ENCODE measurements around the gene NEK6. TPM values are rescaled to one million over a fixed set of nuclear protein-coding genes. Genes with fewer than 3 reads are reported as not detected.

The NEK6 gene
- total RNA-seq, 1 donor from 2014 or later = 24.4 TPM

GRCh38 chr9:124292696-124293593 lies 35.2 kb downstream of the NEK6 start:
- DNase-seq (ENCODE audit: low spot score, unreplicated experiment) = no peak
- Mint-ChIP-seq H3K36me3 (ENCODE audit: insufficient read depth) (no peaks in the 10 kb centered on the region), H3K4me1 (ENCODE audit: low read depth) (no peaks in the 10 kb centered on the region), H3K27me3 (no peaks in the 10 kb centered on the region), H3K27ac (no peak overlapping the region), H3K4me3 (ENCODE audit: low read depth) (no peak overlapping the region), H3K9me3 (ENCODE audit: low read depth) (no peaks in the 10 kb centered on the region)
- TF ChIP-seq CTCF (IDR thresholded peaks at IDR 0.05; ENCODE audit: unreplicated experiment) = no peak

- TF ChIP-seq CTCF (IDR thresholded peaks at IDR 0.05; ENCODE audit: unreplicated experiment) = no peak
- Mint-ChIP-seq H3K27ac (no peak overlapping the region), H3K27me3 (no peaks in the 10 kb centered on the region), H3K4me1 (ENCODE audit: low read depth) (no peaks in the 10 kb centered on the region), H3K4me3 (ENCODE audit: low read depth) (no peak overlapping the region), H3K9me3 (ENCODE audit: low read depth) (no peaks in the 10 kb centered on the region), H3K36me3 (ENCODE audit: insufficient read depth) (no peaks in the 10 kb centered on the region)
- no peak for DNase-seq (ENCODE audit: low spot score, unreplicated experiment)
These were observed 36.2 kb downstream of the NEK6 start for GRCh38 chr9:124293718-124294506.

GRCh38 chr9:124295159-124295794 lies 37.5 kb downstream of the NEK6 start:
- Mint-ChIP-seq H3K9me3 (ENCODE audit: low read depth) (no peaks in the 10 kb centered on the region), H3K27ac (peak overlapping the region; percentile 50), H3K4me1 (ENCODE audit: low read depth) (no peaks in the 10 kb centered on the region), H3K36me3 (ENCODE audit: insufficient read depth) (no peaks in the 10 kb centered on the region), H3K4me3 (ENCODE audit: low read depth) (no peak overlapping the region), H3K27me3 (no peaks in the 10 kb centered on the region)
- DNase-seq (ENCODE audit: low spot score, unreplicated experiment) = no peak
- TF ChIP-seq CTCF (IDR thresholded peaks at IDR 0.05; ENCODE audit: unreplicated experiment) = no peak

GRCh38 chr9:124296094-124296493 lies 38.3 kb downstream of the NEK6 start:
- H3K4me1 Mint-ChIP-seq (ENCODE audit: low read depth) = no peaks in the 10 kb centered on the region
- no peak for DNase-seq (ENCODE audit: low spot score, unreplicated experiment)
- TF ChIP-seq CTCF (IDR thresholded peaks at IDR 0.05; ENCODE audit: unreplicated experiment) = no peak
- H3K27ac Mint-ChIP-seq = no peak overlapping the region
- no peaks in the 10 kb centered on the region for H3K36me3 Mint-ChIP-seq (ENCODE audit: insufficient read depth)
- no peaks in the 10 kb centered on the region for H3K27me3 Mint-ChIP-seq
- H3K4me3 Mint-ChIP-seq (ENCODE audit: low read depth) = no peak overlapping the region
- no peaks in the 10 kb centered on the region for H3K9me3 Mint-ChIP-seq (ENCODE audit: low read depth)

Data from progenitor cell of endocrine pancreas (in vitro differentiated cells).